GM10248 (cell line): ENCODE data around the gene GPR158.

Experiments
- CTCF ChIA-PET: fragments of 300-600 bp; sonication (Branson Sonifier 250); formaldehyde crosslinking; extraction: SDS; loops from one replicate; lab custom pipeline; 2021; ENCODE audit warnings: antibody characterized with exemption; lab: Yijun Ruan, JAX
- POLR2A ChIA-PET: fragments of 350-650 bp; sonication (Branson Sonifier 250); formaldehyde crosslinking; extraction: SDS; loops from one replicate; lab custom pipeline; 2020; ENCODE audit warnings: antibody characterized with exemption; lab: Yijun Ruan, JAX
- DNase-seq: peaks from one replicate; pipeline ENCODE4 v3.0.0; 2012; ENCODE audit errors: extremely low spot score
- TF ChIP-seq, protein P1 (sequence below): IDR thresholded peaks from 2 replicates; pipeline ENCODE4 v1.5.1; 2012; ENCODE audit warnings: mild to moderate bottlenecking, low read depth; ENCODE audit errors: extremely low read depth, missing control alignments, control extremely low read depth

GPR158 gene

DNA sequence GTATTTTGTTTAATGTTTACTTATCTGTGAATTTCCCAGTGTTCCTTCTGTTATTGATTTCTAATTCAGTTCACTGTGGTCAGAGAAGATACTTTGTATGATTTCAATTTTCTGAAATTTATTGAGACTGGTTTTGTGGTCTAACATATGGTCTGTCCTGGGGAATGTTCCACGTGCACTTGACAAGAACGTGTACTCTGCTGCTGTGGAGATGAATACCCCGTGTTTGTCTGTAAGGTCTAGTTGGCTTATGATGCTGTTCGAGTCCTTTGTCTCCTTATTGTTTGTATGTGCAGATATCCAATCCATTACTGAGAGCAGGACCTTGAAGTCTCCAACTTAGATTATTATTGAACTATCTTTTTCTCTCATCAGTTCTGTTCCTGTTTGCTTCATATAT, 387.7 kb downstream of the GPR158 start:
- ChIA-PET CTCF (no interaction called here), POLR2A (no interaction called here)
- DNase-seq, result no peak
- TF ChIP-seq, protein P1, sequence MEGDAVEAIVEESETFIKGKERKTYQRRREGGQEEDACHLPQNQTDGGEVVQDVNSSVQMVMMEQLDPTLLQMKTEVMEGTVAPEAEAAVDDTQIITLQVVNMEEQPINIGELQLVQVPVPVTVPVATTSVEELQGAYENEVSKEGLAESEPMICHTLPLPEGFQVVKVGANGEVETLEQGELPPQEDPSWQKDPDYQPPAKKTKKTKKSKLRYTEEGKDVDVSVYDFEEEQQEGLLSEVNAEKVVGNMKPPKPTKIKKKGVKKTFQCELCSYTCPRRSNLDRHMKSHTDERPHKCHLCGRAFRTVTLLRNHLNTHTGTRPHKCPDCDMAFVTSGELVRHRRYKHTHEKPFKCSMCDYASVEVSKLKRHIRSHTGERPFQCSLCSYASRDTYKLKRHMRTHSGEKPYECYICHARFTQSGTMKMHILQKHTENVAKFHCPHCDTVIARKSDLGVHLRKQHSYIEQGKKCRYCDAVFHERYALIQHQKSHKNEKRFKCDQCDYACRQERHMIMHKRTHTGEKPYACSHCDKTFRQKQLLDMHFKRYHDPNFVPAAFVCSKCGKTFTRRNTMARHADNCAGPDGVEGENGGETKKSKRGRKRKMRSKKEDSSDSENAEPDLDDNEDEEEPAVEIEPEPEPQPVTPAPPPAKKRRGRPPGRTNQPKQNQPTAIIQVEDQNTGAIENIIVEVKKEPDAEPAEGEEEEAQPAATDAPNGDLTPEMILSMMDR, result no peak

DNA sequence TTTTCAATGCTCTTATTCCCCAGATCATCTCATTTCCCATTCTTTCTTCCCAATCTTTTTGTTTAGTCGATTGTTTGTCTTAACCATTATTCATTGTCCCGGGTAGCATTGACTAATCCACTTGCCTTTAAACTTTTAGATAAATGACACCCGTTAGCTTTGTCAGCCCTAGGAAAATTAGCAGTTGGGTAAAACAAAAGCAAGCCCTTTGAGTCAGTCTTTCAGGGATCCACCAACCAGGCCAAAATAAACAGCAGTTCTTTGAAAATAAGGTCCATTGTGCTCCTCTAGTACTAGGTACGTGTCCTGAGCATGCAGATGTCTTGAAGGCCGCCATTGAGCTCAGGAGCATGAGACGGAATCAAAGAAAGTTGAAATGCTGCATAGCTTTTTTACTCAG, 389.6 kb downstream of the GPR158 start:
- TF ChIP-seq, protein P1, result no peak
- CTCF ChIA-PET, result no interaction called here
- POLR2A ChIA-PET, result no interaction called here
- DNase-seq, result no peak

DNA sequence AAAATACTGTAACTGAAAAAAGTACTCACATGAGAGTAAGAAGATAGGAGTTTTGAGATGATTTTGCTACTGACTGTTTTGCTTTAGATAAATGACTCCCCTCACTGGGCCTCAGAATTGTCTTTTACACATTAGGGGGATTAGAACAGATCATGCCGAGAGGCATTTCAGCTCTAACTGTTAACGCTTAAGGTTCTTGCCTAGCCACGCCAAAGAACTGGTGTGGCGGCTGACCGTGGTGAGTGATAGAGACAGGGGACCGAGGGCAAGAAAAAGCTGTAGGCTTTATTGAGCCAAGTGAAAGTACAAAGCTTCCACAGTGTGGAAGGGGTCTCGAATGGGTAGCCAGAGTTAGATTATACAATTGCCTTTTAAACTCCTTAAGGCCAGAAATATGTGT, 390.8 kb downstream of the GPR158 start:
- no peak for DNase-seq
- ChIA-PET POLR2A (no interaction called here), CTCF (interaction anchor here (1.4 kb wide), 1 partner anchor 16 kb away, joined by 3 read pairs; no protein-coding TSS in a partner anchor)
- TF ChIP-seq, protein P1, result no peak

DNA sequence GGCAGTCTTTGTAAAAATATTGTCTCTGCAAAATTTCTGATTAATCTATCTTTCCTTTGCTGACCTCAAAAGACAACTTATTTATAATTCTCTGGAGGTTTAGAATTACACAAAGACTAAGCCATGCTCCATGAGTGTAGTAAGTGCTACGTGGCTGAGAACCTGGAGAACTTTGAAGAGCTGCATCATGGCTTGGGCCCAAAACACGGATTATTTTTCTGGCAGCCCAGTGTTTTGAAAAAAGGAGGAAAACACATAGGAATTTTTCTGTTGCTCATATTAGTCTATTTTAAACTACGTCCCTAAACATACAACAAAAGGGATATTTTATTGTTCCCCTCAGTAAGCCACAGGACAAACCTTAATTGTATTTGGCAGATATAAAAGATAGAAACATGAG, 398.5 kb downstream of the GPR158 start:
- ChIA-PET POLR2A (no interaction called here), CTCF (no interaction called here)
- DNase-seq, result no peak
- TF ChIP-seq, protein P1, result no peak

DNA sequence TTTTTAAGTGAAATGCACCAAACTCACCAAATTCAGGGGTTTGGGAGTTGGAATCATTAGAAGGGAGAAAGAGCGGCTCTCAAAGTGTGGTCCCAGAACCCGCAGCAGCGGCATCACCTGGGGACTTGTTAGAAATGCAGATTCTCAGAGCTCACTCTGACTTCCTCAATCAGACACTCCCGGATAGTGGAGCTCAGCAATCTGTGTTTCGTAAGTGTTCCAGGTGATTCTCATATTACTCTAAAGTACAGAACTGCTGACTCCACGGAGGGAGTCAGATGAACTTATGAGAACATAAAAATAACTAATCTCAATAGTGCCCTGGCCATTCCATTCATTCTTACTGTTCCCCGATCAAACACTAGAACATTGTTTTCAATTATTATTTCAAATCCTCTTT, 400.5 kb downstream of the GPR158 start:
- CTCF ChIA-PET, result no interaction called here
- POLR2A ChIA-PET, result no interaction called here
- DNase-seq, result no peak
- TF ChIP-seq, protein P1, result no peak

DNA sequence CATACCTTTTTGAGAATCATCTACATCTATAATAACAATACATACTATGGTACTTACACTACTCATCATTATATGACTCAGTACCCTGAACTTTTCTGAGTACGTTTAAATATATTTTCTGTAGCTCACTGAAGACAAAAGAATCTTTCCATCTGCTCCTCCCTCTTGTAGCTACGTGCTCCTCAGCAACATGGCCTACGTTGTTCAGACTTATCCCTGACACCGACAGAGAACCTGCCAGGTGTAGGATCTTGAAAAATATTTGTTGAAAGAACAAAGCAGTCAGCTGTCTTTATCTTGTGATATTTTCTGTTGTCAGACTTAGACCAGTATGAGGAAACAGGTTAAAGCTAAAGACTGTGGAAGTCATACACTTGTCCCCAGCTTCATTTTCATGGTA, 403.3 kb downstream of the GPR158 start:
- no peak for DNase-seq
- TF ChIP-seq, protein P1, result no peak
- ChIA-PET POLR2A (no interaction called here), CTCF (no interaction called here)

DNA sequence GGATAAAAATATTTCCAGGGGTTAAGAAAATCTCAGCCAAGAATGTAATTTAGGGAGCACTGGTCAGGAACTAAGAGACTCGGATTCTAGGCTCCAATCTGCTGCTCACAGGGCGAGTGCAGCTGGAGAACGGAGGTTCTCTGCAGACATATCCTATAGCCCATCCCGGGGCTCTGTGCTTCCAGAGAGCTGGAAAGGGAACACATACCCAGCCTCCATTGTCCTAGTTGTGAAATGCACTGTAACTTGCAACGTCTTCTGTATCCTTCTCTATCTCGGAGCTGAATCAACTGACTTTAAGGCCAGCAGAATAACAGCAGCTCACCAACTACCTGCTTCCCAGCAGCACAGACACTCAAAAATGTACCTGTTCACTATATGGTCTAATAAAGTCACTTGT, 408.2 kb downstream of the GPR158 start:
- DNase-seq, result no peak
- ChIA-PET POLR2A (no interaction called here), CTCF (interaction anchor here (2.7 kb wide), 1 partner anchor 25 kb away, joined by 7 read pairs; no protein-coding TSS in a partner anchor)
- TF ChIP-seq, protein P1, result no peak
